KMS-11 (cell line): ENCODE data around the gene ADAM12.

ENCODE experiments used
- H2AFZ ChIP-seq: fragments of 200-600 bp; sonication (generic); 2 replicates; pipeline ENCODE4 v1.6.1; 2016; ENCODE audit warnings: antibody characterized with exemption, mixed run types, low read depth
- H3K27ac ChIP-seq: fragments of 200-600 bp; sonication (generic); 2 replicates; pipeline ENCODE4 v1.6.1; 2016; ENCODE audit warnings: mild to moderate bottlenecking, mixed run types
- H3K27me3 ChIP-seq: fragments of 200-600 bp; sonication (generic); 2 replicates; pipeline ENCODE4 v1.6.1; 2017; ENCODE audit warnings: mild to moderate bottlenecking, low read depth, mixed run types, moderate library complexity; ENCODE audit not compliant: insufficient read depth
- H3K36me3 ChIP-seq: fragments of 200-600 bp; sonication (generic); 2 replicates; pipeline ENCODE4 v1.6.1; 2017; ENCODE audit warnings: mild to moderate bottlenecking, mixed run types; ENCODE audit not compliant: insufficient read depth
- H3K4me1 ChIP-seq: fragments of 200-600 bp; sonication (generic); 2 replicates; pipeline ENCODE4 v1.6.1; 2016; ENCODE audit warnings: mild to moderate bottlenecking, low read depth, mixed run types; ENCODE audit not compliant: poor library complexity, severe bottlenecking
- H3K4me2 ChIP-seq: fragments of 200-600 bp; sonication (generic); 2 replicates; pipeline ENCODE4 v1.7.0; 2016; ENCODE audit warnings: mild to moderate bottlenecking, mixed run types
- H3K4me3 ChIP-seq: fragments of 200-600 bp; sonication (generic); IDR thresholded peaks from 2 replicates; pipeline ENCODE4 v1.6.1; 2017; ENCODE audit warnings: low read depth, low read length, mixed read lengths; ENCODE audit not compliant: insufficient read depth
- H3K79me2 ChIP-seq: fragments of 200-600 bp; sonication (generic); 2 replicates; pipeline ENCODE4 v1.6.1; 2016; ENCODE audit warnings: low read depth, mixed run types; ENCODE audit not compliant: insufficient read depth
- H3K9ac ChIP-seq: fragments of 200-600 bp; sonication (generic); 2 replicates; pipeline ENCODE4 v1.6.1; 2016; ENCODE audit warnings: mild to moderate bottlenecking, mixed run types
- H4K20me1 ChIP-seq: fragments of 200-600 bp; sonication (generic); 2 replicates; pipeline ENCODE4 v1.6.1; 2016; ENCODE audit warnings: mild to moderate bottlenecking, mixed run types; ENCODE audit not compliant: insufficient read depth
- TF ChIP-seq, protein P1 (sequence below): fragments of 200-600 bp; sonication (generic); conservative IDR thresholded peaks from 2 replicates; pipeline ENCODE4 v1.6.1; 2017; ENCODE audit warnings: low read depth, mild to moderate bottlenecking, antibody characterized with exemption, low read length, moderate library complexity, mixed read lengths

The ADAM12 gene

DNA sequence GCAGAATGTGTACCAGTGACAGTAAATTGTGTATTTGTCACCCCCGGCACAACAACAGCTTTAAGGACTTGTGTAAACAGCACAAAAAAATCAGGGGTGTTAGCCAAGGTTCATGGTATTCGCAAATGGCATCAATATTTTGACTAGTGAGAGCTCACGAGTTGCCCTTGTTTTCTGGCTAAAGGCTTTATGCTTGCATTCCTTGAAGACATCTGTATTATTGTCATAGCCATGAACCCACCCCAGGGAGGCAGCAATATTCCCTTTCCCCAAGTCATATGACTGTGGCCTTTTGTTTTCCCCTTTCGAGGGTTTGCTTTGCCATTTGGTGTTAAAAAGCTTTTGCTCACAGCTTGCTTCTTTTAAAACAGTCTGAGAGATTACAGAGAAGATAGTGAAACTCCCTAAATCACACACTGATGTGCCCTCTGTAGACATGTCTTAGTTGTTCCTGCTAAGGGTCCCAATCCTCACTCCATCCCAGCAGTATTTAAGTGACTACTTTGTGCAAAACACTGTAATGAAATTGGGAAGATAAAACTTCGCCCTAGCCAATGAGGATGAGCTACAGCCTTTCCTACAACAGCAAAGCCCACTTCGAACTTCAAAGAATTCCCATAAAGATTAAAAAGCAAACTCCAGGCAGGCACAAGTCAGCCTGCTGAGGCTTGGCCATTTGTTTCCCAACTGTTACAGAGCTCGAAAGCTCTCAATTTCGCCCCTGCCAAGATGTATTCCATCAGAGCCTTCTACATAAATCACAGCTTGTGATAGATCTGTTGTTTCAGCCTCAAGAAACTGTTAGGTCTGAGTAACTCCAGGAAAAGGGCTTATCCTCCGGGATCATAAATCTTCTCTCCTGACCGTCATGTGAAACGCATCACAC, 172.3 kb downstream of the ADAM12 start:
- Histone ChIP-seq H3K9ac (no peak overlapping the region), H3K27ac (no peak overlapping the region), H3K4me3 (no peak overlapping the region), H3K36me3 (no peaks in the 10 kb centered on the region), H4K20me1 (no peaks in the 10 kb centered on the region), H3K79me2 (no peaks in the 10 kb centered on the region), H3K27me3 (no peaks in the 10 kb centered on the region), H3K4me2 (no peak overlapping the region), H3K4me1 (no peaks in the 10 kb centered on the region), H2AFZ (no peak overlapping the region)
- TF ChIP-seq, protein P1, sequence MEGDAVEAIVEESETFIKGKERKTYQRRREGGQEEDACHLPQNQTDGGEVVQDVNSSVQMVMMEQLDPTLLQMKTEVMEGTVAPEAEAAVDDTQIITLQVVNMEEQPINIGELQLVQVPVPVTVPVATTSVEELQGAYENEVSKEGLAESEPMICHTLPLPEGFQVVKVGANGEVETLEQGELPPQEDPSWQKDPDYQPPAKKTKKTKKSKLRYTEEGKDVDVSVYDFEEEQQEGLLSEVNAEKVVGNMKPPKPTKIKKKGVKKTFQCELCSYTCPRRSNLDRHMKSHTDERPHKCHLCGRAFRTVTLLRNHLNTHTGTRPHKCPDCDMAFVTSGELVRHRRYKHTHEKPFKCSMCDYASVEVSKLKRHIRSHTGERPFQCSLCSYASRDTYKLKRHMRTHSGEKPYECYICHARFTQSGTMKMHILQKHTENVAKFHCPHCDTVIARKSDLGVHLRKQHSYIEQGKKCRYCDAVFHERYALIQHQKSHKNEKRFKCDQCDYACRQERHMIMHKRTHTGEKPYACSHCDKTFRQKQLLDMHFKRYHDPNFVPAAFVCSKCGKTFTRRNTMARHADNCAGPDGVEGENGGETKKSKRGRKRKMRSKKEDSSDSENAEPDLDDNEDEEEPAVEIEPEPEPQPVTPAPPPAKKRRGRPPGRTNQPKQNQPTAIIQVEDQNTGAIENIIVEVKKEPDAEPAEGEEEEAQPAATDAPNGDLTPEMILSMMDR, result no peak

DNA sequence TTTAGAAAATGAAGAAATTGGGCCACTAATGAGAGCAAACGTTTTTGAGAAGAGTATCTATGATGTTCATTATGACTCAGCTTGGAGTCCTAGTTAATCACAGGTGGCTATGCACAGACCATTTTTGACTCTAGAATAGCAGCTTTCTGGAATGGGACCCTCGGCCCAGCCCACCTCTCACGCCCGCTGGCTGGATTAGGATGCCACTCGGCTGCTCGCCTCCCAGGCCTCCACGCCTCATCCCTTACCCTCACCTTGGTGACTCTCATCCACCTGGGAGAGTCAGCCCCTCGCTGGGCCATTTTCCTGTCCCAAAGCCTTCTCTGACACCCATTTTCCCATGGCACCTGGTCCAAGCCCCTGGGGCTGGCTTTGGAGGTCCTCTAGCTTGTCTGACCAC, 173.6 kb downstream of the ADAM12 start:
- TF ChIP-seq, protein P1, result no peak
- Histone ChIP-seq H3K79me2 (no peaks in the 10 kb centered on the region), H2AFZ (no peak overlapping the region)

DNA sequence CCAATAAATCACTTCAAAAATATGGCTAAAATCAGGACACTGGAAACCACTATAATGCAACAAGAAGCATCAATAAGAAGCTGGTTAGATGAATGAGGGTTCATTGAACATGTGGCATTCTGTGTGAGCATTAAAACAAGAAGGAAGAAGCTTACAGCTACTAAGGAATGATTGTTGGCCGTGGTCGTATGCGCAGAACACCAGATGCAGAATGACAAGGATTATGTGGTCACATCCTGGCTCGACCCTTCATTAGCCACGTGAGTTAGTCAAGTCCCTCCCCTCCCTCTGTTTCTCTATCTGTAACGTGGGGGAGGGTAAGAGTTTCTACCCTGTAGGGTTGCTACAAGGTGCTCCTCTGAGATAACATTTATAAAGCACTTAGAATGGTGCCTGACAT, 174.3 kb downstream of the ADAM12 start:
- no peak overlapping the region for H3K4me3 ChIP-seq
- H3K4me1 ChIP-seq, result no peaks in the 10 kb centered on the region
- no peak overlapping the region for H3K27ac ChIP-seq
- TF ChIP-seq, protein P1, result no peak
- no peak overlapping the region for H2AFZ ChIP-seq
- H3K4me2 ChIP-seq, result no peak overlapping the region
- H3K79me2 ChIP-seq, result no peaks in the 10 kb centered on the region
- no peaks in the 10 kb centered on the region for H3K36me3 ChIP-seq
- no peaks in the 10 kb centered on the region for H4K20me1 ChIP-seq
- H3K9ac ChIP-seq, result no peak overlapping the region
- no peaks in the 10 kb centered on the region for H3K27me3 ChIP-seq

More for the DNA sequence above, 173.6 kb downstream of the ADAM12 start:
- Histone ChIP-seq H3K27me3 (no peaks in the 10 kb centered on the region), H3K4me3 (no peak overlapping the region), H3K4me1 (no peaks in the 10 kb centered on the region), H4K20me1 (no peaks in the 10 kb centered on the region), H3K9ac (no peak overlapping the region), H3K27ac (no peak overlapping the region), H3K4me2 (no peak overlapping the region), H3K36me3 (no peaks in the 10 kb centered on the region)

DNA sequence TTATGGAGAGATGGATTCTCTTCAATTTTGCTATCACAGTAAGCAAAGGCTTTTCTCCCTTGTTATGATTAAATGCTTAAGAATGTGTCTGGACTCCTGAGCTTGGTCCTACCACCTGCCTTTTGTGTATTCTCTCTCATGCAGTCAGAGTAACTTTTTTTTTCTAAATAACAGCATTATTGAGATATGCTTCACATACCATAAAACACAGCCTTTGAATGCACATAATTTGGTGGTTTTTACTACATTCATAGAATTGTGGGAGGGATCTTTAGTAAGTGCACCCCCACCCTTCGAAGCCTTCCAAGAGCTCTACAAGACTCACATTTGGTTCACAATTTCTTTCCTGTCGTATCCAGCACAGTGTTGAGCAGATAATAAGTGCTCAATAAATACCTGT, 175.5 kb downstream of the ADAM12 start:
- Histone ChIP-seq H2AFZ (no peak overlapping the region), H3K36me3 (no peaks in the 10 kb centered on the region), H3K27me3 (no peaks in the 10 kb centered on the region), H3K4me2 (no peak overlapping the region), H3K4me1 (no peaks in the 10 kb centered on the region), H4K20me1 (no peaks in the 10 kb centered on the region), H3K79me2 (no peaks in the 10 kb centered on the region), H3K27ac (no peak overlapping the region), H3K9ac (no peak overlapping the region), H3K4me3 (no peak overlapping the region)
- TF ChIP-seq, protein P1, result no peak
